ENCODE measurements around the gene CABP5. TPM values are rescaled to one million over a fixed set of nuclear protein-coding genes. Genes with fewer than 3 reads are reported as not detected.

CABP5 gene
- total RNA-seq (2022; extraction: Qiagen RNA extraction), result not detected in 5 replicates

GRCh38 chr19:48043675-48044258 lies at the start of gene CABP5:
Gene CABP5 (minus strand): TSS chr19:48044079. CDS start chr19:48043922, 157 bp downstream.

GRCh38 chr19:47994209-47994802 lies 49.6 kb downstream of the CABP5 start, which contains the start of gene ELSPBP1:
Gene ELSPBP1 (plus strand): TSS chr19:47994632. CDS start chr19:48008668, 14,036 bp downstream.

GRCh38 chr19:47992070-47992469 lies 51.8 kb downstream of the CABP5 start, which contains the start of gene BSPH1:
Gene BSPH1 (minus strand): TSS chr19:47992170. CDS start chr19:47992081, 89 bp downstream.

Other genes starting within 250 kb of the CABP5 start
- gene TPRX1, start 239.5 kb downstream of the CABP5 start, total RNA-seq (2022; extraction: Qiagen RNA extraction), result not detected in 5 replicates
- not detected in 5 replicates for gene CRX, start 222.1 kb downstream of the CABP5 start, total RNA-seq (2022; extraction: Qiagen RNA extraction)
- not detected in 5 replicates for gene TPRX2, start 184.8 kb downstream of the CABP5 start, total RNA-seq (2022; extraction: Qiagen RNA extraction)
- gene SULT2A1, start 157.8 kb downstream of the CABP5 start, total RNA-seq (2022; extraction: Qiagen RNA extraction), result 0.06 TPM in 1 of 5 replicates, not detected in the others
- not detected in 5 replicates for gene BSPH1, start 51.9 kb downstream of the CABP5 start, total RNA-seq (2022; extraction: Qiagen RNA extraction)
- not detected in 5 replicates for gene ELSPBP1, start 49.4 kb downstream of the CABP5 start, total RNA-seq (2022; extraction: Qiagen RNA extraction)
- gene PLA2G4C, start 66.7 kb upstream of the CABP5 start, total RNA-seq (2022; extraction: Qiagen RNA extraction), result 8.7 to 15.2 TPM (median 11.2 TPM) in 5 replicates
- gene LIG1, start 126.3 kb upstream of the CABP5 start, total RNA-seq (2022; extraction: Qiagen RNA extraction), result 56.1 to 67.2 TPM (median 64.2 TPM) in 5 replicates
- gene ZSWIM9, start 126.6 kb upstream of the CABP5 start, total RNA-seq (2022; extraction: Qiagen RNA extraction), result 6.1 to 7.2 TPM (median 6.5 TPM) in 5 replicates
- gene CARD8, start 211.8 kb upstream of the CABP5 start, total RNA-seq (2022; extraction: Qiagen RNA extraction), result 13.8 to 17.5 TPM (median 16.7 TPM) in 5 replicates
- gene ZNF114, start 226.0 kb upstream of the CABP5 start, total RNA-seq (2022; extraction: Qiagen RNA extraction), result 6.4 to 9.1 TPM (median 7.1 TPM) in 5 replicates